Trophoblast cell (in vitro differentiated cells and primary cell): ENCODE data around the gene FBXO31.

ENCODE experiments used
- DNase-seq, 2 donors: peaks; one replicate each; pipeline ENCODE4 v3.0.0-alpha.2; 2016
- H2AFZ ChIP-seq: 2 replicates; pipeline ENCODE4 v1.6.1; 2013; ENCODE audit warnings: low read length, moderate library complexity, mild to moderate bottlenecking; ENCODE audit not compliant: insufficient read depth, poor library complexity
- H2AK5ac ChIP-seq: 2 replicates; pipeline ENCODE4 v1.6.1; 2013; ENCODE audit warnings: mild to moderate bottlenecking, low read length
- H2BK120ac ChIP-seq: 2 replicates; pipeline ENCODE4 v1.6.1; 2013; ENCODE audit warnings: low read length, mild to moderate bottlenecking, moderate library complexity; ENCODE audit not compliant: insufficient read depth, poor library complexity
- H2BK12ac ChIP-seq: 2 replicates; pipeline ENCODE4 v1.6.1; 2013; ENCODE audit warnings: mild to moderate bottlenecking, low read length, moderate library complexity
- H2BK5ac ChIP-seq: 2 replicates; pipeline ENCODE4 v1.6.1; 2013; ENCODE audit warnings: low read length, low read depth, moderate library complexity, mild to moderate bottlenecking; ENCODE audit not compliant: poor library complexity
- H3K14ac ChIP-seq: 2 replicates; pipeline ENCODE4 v1.6.1; 2013; ENCODE audit warnings: mild to moderate bottlenecking, low read length
- H3K18ac ChIP-seq: 2 replicates; pipeline ENCODE4 v1.6.1; 2013; ENCODE audit warnings: mild to moderate bottlenecking, low read length
- H3K23ac ChIP-seq: 2 replicates; pipeline ENCODE4 v1.6.1; 2013; ENCODE audit warnings: low read length
- H3K27ac ChIP-seq: 2 replicates; pipeline ENCODE4 v1.5.1; 2013; ENCODE audit warnings: low read depth, mild to moderate bottlenecking, inconsistent platforms, low read length, moderate library complexity
- H3K27me3 ChIP-seq: 2 replicates; pipeline ENCODE4 v1.6.1; 2013; ENCODE audit warnings: inconsistent platforms, mild to moderate bottlenecking, low read length, moderate library complexity; ENCODE audit not compliant: insufficient read depth
- H3K36me3 ChIP-seq, 2 experiments: 1 replicate in 1 of 2; 2 replicates in 1 of 2; pipeline ENCODE4 v1.6.1; 2013; ENCODE audit warnings: low read length in 2 of 2, mild to moderate bottlenecking in 2 of 2, moderate library complexity in 1 of 2; ENCODE audit not compliant: insufficient read depth in 2 of 2, control insufficient read depth in 1 of 2
- H3K4ac ChIP-seq: 2 replicates; pipeline ENCODE4 v1.6.1; 2013; ENCODE audit warnings: low read depth, mild to moderate bottlenecking, low read length, moderate library complexity
- H3K4me1 ChIP-seq, 2 experiments: 1 replicate in 1 of 2; 2 replicates in 1 of 2; pipeline ENCODE4 v1.6.1; 2013; ENCODE audit warnings: low read length in 2 of 2, mild to moderate bottlenecking in 2 of 2, moderate library complexity in 1 of 2; ENCODE audit not compliant: insufficient read depth in 2 of 2, control insufficient read depth in 1 of 2
- H3K4me2 ChIP-seq: 2 replicates; pipeline ENCODE4 v1.6.1; 2013; ENCODE audit warnings: inconsistent platforms, mild to moderate bottlenecking, low read length, moderate library complexity
- H3K4me3 ChIP-seq: 2 replicates; pipeline ENCODE4 v1.5.1; 2013; ENCODE audit warnings: mild to moderate bottlenecking, low read depth, low read length, inconsistent platforms
- H3K79me1 ChIP-seq: one replicate; pipeline ENCODE4 v1.6.1; 2013; ENCODE audit warnings: low read length
- H3K79me2 ChIP-seq: 2 replicates; pipeline ENCODE4 v1.6.1; 2013; ENCODE audit warnings: low read length, mild to moderate bottlenecking; ENCODE audit not compliant: control insufficient read depth, insufficient read depth, poor library complexity
- H3K9ac ChIP-seq: 2 replicates; pipeline ENCODE4 v1.6.1; 2013; ENCODE audit warnings: mild to moderate bottlenecking, low read length
- H3K9me3 ChIP-seq: 2 replicates; pipeline ENCODE4 v1.6.1; 2013; ENCODE audit warnings: low read depth, mild to moderate bottlenecking, control low read depth, inconsistent platforms, low read length; ENCODE audit not compliant: insufficient read depth
- H4K12ac ChIP-seq: 2 replicates; pipeline ENCODE4 v1.6.1; 2013; ENCODE audit warnings: low read depth, mild to moderate bottlenecking, low read length, moderate library complexity
- H4K8ac ChIP-seq: 2 replicates; pipeline ENCODE4 v1.6.1; 2013; ENCODE audit warnings: low read depth, mild to moderate bottlenecking, low read length, moderate library complexity
- H4K91ac ChIP-seq: one replicate; pipeline ENCODE4 v1.6.1; 2013; ENCODE audit warnings: low read depth, mild to moderate bottlenecking, low read length, moderate library complexity
- WGBS: extraction: QIAGEN DNeasy Blood & Tissue Kit; methylation state at CpG from one replicate; pipeline ENCODE4 v1.1.7; 2013; ENCODE audit warnings: missing lambda C conversion rate; ENCODE audit not compliant: insufficient read length, insufficient coverage; ENCODE audit errors: extremely low coverage; 5-methylcytosine and 5-hydroxymethylcytosine counted together

Gene FBXO31

DNA sequence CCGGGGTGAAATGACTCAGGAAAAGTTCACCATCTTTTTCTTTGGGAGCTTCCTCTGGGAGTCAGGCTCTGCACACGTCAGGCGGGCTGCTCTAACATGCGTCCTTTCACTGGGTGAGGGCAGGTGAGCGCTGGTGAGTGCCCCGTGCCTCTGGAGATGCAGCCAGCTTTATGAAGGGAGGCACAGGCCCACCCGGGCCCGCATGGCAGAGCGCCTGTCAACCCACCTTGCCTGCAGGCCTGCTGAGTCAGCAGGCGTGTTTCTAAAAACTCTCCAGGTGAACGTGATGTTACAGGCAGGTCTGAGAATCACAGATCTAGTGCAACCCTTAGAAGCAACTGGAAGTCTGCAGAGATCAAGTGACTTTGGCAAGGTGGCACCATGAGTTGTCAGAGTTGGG is 27.0 kb upstream of the FBXO31 start:
- WGBS: no CpG with 5 or more reads among the region's 11 CpGs
- no peak overlapping the region for H3K18ac ChIP-seq

DNA sequence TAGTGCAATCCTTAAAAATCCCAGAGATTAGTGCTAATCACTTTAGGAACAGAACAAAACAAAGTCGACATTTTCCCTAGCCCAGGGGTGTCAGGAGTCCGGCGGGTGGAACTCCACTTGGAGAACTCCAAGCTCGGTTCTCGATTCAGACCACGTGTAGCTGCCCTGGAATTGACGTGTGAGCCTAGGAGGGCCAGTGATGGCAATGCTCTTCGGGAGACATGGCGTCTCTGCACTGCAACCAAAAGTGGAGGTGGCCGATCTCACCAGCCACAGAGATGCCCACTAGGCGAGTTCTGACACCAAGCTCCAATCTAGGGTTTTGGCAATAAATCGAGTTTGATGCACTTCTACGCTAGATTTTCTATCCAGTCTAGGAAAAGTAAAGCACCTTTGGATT is 26.2 kb upstream of the FBXO31 start:
- H3K4me1 ChIP-seq: no peaks in the 10 kb centered on the region
- no peaks in the 10 kb centered on the region for H3K79me2 ChIP-seq
- no peak overlapping the region for H2BK120ac ChIP-seq
- no peak overlapping the region for H3K4me2 ChIP-seq
- H3K27me3 ChIP-seq: no peaks in the 10 kb centered on the region
- H3K9ac ChIP-seq: no peak overlapping the region
- no peak overlapping the region for H3K23ac ChIP-seq
- H4K12ac ChIP-seq: no peak overlapping the region
- no peak overlapping the region for H2BK5ac ChIP-seq
- H2BK12ac ChIP-seq: no peak overlapping the region
- H2AFZ ChIP-seq: no peak overlapping the region
- H3K18ac ChIP-seq: no peak overlapping the region
- no peak overlapping the region for H3K14ac ChIP-seq
- H4K91ac ChIP-seq: no peak overlapping the region
- no peak overlapping the region for H3K4me3 ChIP-seq
- H3K27ac ChIP-seq: no peak overlapping the region
- H2AK5ac ChIP-seq: no peak overlapping the region
- peaks cover 59 to 70% of the 10 kb centered on the region in 2 experiments for H3K36me3 ChIP-seq
- no CpG with 5 or more reads among the region's 13 CpGs for WGBS
- no peak overlapping the region for H4K8ac ChIP-seq
- H3K9me3 ChIP-seq: no peaks in the 10 kb centered on the region
- DNase-seq: no peak
- H3K79me1 ChIP-seq: no peaks in the 10 kb centered on the region
- no peak overlapping the region for H3K4ac ChIP-seq

More for the DNA sequence above, 27.0 kb upstream of the FBXO31 start:
- Histone ChIP-seq H3K27ac (no peak overlapping the region), H4K12ac (no peak overlapping the region), H3K9me3 (no peaks in the 10 kb centered on the region), H3K79me2 (no peaks in the 10 kb centered on the region), H2AK5ac (no peak overlapping the region), H3K4me2 (no peak overlapping the region), H2AFZ (no peak overlapping the region), H3K27me3 (no peaks in the 10 kb centered on the region), H2BK12ac (no peak overlapping the region), H2BK120ac (no peak overlapping the region), H3K4ac (no peak overlapping the region), H4K8ac (no peak overlapping the region), H4K91ac (no peak overlapping the region), H3K36me3 (peaks cover 51 to 64% of the 10 kb centered on the region in 2 experiments), H3K9ac (no peak overlapping the region), H2BK5ac (no peak overlapping the region), H3K79me1 (no peaks in the 10 kb centered on the region), H3K4me3 (no peak overlapping the region), H3K14ac (no peak overlapping the region), H3K4me1 (no peaks in the 10 kb centered on the region), H3K23ac (no peak overlapping the region)
- no peak for DNase-seq

DNA sequence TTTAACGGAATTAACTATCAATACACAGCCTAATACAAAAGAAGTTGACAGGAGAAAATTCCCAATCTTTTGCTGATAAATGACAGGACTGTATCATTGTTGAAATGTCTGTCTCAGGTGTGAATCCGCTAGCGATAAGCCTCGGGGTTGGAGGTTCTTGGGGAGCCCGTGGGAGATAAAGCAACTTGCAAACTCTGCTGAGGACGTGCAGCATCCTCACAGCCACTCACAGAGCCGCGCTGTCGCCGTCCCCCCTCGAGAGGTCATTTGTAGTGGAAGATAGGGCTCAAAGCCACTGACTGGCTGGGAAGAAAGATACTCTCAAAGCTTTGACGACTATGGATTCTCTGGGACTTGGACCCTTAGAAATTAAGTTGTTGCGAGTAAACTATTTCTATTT is 25.6 kb upstream of the FBXO31 start:
- Histone ChIP-seq H3K14ac (no peak overlapping the region), H3K4me3 (no peak overlapping the region), H3K79me1 (no peaks in the 10 kb centered on the region), H3K79me2 (no peaks in the 10 kb centered on the region), H4K91ac (no peak overlapping the region), H2AK5ac (no peak overlapping the region), H3K4me2 (no peak overlapping the region), H2BK120ac (no peak overlapping the region), H3K9ac (no peak overlapping the region), H3K27me3 (no peaks in the 10 kb centered on the region), H2BK12ac (no peak overlapping the region), H3K18ac (no peak overlapping the region), H3K9me3 (no peaks in the 10 kb centered on the region), H3K27ac (no peak overlapping the region), H4K12ac (no peak overlapping the region), H2BK5ac (no peak overlapping the region), H3K36me3 (peaks cover 55 to 68% of the 10 kb centered on the region in 2 experiments), H3K4me1 (no peaks in the 10 kb centered on the region), H4K8ac (no peak overlapping the region), H3K4ac (no peak overlapping the region), H3K23ac (no peak overlapping the region), H2AFZ (no peak overlapping the region)
- WGBS: no CpG with 5 or more reads among the region's 13 CpGs
- no peak for DNase-seq

DNA sequence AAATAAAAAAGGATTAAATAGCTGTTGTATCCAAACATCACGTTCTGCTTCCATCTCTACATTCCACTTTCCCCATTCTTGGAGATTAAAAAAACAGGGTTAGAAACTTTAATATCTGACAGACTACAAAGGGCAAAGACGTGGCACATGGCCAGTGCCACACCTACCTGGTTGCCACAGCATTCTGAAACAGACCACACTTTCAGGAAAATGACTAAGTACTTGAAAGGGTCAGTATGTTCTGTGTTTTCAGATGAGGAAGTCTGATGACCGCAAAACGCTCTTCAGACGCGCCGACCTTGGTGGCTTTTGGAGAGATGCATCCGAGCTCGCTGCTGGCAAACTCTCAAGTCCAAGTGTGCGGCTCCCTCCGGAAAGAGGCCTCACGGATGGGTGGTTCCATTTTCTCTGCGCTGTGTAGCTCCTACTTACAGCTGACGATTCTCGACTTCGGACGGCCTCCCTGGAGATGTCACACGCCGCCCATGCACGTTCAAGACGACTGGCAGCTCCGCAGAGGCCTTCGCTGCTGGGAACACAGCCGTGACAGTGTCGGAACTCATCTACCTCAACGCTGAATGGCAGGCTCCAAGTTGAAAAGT is 24.0 kb upstream of the FBXO31 start:
- no peak overlapping the region for H2BK5ac ChIP-seq
- no peak overlapping the region for H3K23ac ChIP-seq
- H3K14ac ChIP-seq: no peak overlapping the region
- no peak overlapping the region for H3K18ac ChIP-seq
- H2AFZ ChIP-seq: no peak overlapping the region
- H3K4me2 ChIP-seq: no peak overlapping the region
- H3K9me3 ChIP-seq: no peaks in the 10 kb centered on the region
- peak in 1 of 2 donors; percentile 43 for DNase-seq
- H3K27me3 ChIP-seq: no peaks in the 10 kb centered on the region
- no peak overlapping the region for H2BK120ac ChIP-seq
- no peak overlapping the region for H3K4me3 ChIP-seq
- H4K8ac ChIP-seq: no peak overlapping the region
- H4K91ac ChIP-seq: no peak overlapping the region
- H3K79me1 ChIP-seq: no peaks in the 10 kb centered on the region
- no peak overlapping the region for H3K4ac ChIP-seq
- H3K4me1 ChIP-seq: no peaks in the 10 kb centered on the region
- H3K36me3 ChIP-seq: peaks cover 47 to 63% of the 10 kb centered on the region in 2 experiments
- no peak overlapping the region for H2AK5ac ChIP-seq
- no peak overlapping the region for H3K27ac ChIP-seq
- H3K9ac ChIP-seq: no peak overlapping the region
- H2BK12ac ChIP-seq: no peak overlapping the region
- H4K12ac ChIP-seq: no peak overlapping the region
- WGBS: no CpG with 5 or more reads among the region's 26 CpGs
- H3K79me2 ChIP-seq: no peaks in the 10 kb centered on the region
